GM21619 (cell line): ENCODE results near the gene FARS2.

ENCODE experiments used
- ATAC-seq: cut with Tn5 transposase; IDR thresholded peaks from one replicate; pipeline ENCODE4 v1.9.1; 2021; ENCODE audit not compliant: unreplicated experiment

The FARS2 gene

GRCh38 chr6:5248302-5249098 is 12.8 kb upstream of the FARS2 start:
- ATAC-seq = no peak

- ATAC-seq = no peak
These were observed 11.7 kb upstream of the FARS2 start for GRCh38 chr6:5249451-5250122.

- no peak for ATAC-seq
These were observed 10.9 kb upstream of the FARS2 start for GRCh38 chr6:5250451-5250850.

GRCh38 chr6:5250911-5251310 is 10.4 kb upstream of the FARS2 start:
- ATAC-seq = no peak

GRCh38 chr6:5256952-5257351 is 4.4 kb upstream of the FARS2 start:
- ATAC-seq = no peak

- ATAC-seq = no peak
These were observed 3.9 kb upstream of the FARS2 start for GRCh38 chr6:5257400-5257799.

- no peak for ATAC-seq
These were observed 1.9 kb upstream of the FARS2 start for GRCh38 chr6:5259428-5259827.

- peak; percentile 67 for ATAC-seq
These were observed 1.1 kb upstream of the FARS2 start for GRCh38 chr6:5260111-5260620.

- no peak for ATAC-seq
These were observed 314 bp downstream of the FARS2 start for GRCh38 chr6:5261545-5262109.

GRCh38 chr6:5266423-5266822 is 5.1 kb downstream of the FARS2 start:
- ATAC-seq = no peak

- no peak for ATAC-seq
These were observed 8.9 kb downstream of the FARS2 start for GRCh38 chr6:5270093-5270680.

- ATAC-seq = no peak
These were observed 10.6 kb downstream of the FARS2 start for GRCh38 chr6:5271926-5272325.

GRCh38 chr6:5274231-5274630 is 12.9 kb downstream of the FARS2 start:
- no peak for ATAC-seq

- no peak for ATAC-seq
These were observed 14.2 kb downstream of the FARS2 start for GRCh38 chr6:5275497-5275896.

GRCh38 chr6:5276581-5276980 is 15.3 kb downstream of the FARS2 start:
- ATAC-seq = no peak

- ATAC-seq = no peak
These were observed 16.3 kb downstream of the FARS2 start for GRCh38 chr6:5277589-5277988.

- ATAC-seq = peak; percentile 66
These were observed 16.7 kb downstream of the FARS2 start for GRCh38 chr6:5278047-5278446.

- no peak for ATAC-seq
These were observed 17.3 kb downstream of the FARS2 start for GRCh38 chr6:5278565-5279120.

GRCh38 chr6:5279891-5280338 is 18.6 kb downstream of the FARS2 start:
- no peak for ATAC-seq

- no peak for ATAC-seq
These were observed 19.6 kb downstream of the FARS2 start for GRCh38 chr6:5280920-5281319.

GRCh38 chr6:5282191-5282623 is 20.9 kb downstream of the FARS2 start:
- no peak for ATAC-seq
